ENCODE measurements around the gene CFAP45. TPM values are rescaled to one million over a fixed set of nuclear protein-coding genes. Genes with fewer than 3 reads are reported as not detected.

The CFAP45 gene
- polyA plus RNA-seq, 2 of the 4 experiments (the other 2 are of a cell fraction) = 0.67 to 0.89 TPM

GRCh38 chr1:159845751-159846629, 54.0 kb downstream of the CFAP45 start:
- TF ChIP-seq BHLHE40 (IDR thresholded peaks at IDR 0.05; ENCODE audit: low read depth, low read length) = no peak
- TF ChIP-seq ZFP36 (IDR thresholded peaks at IDR 0.05; ENCODE audit: borderline replicate concordance, partially characterized antibody) = no peak
- no peak for TF ChIP-seq RNF2 (IDR thresholded peaks at IDR 0.05; ENCODE audit: borderline replicate concordance, low read depth)
- TF ChIP-seq NR3C1 (IDR thresholded peaks at IDR 0.05) = no peak
- TF ChIP-seq CHD4 (IDR thresholded peaks at IDR 0.05; ENCODE audit: borderline replicate concordance) = no peak
- TF ChIP-seq JUN (IDR thresholded peaks at IDR 0.05) = no peak
- no peak for TF ChIP-seq FOXS1 (CRISPR knock-in tag; IDR thresholded peaks at IDR 0.05)
- TF ChIP-seq SREBF2 (IDR thresholded peaks at IDR 0.05) = no peak
- no peak for TF ChIP-seq TP53 (CRISPR knock-in tag; IDR thresholded peaks at IDR 0.05)
- no peak for TF ChIP-seq HOXA7 (CRISPR knock-in tag; IDR thresholded peaks at IDR 0.05)
- TF ChIP-seq NFE2L2 (conservative IDR thresholded peaks at IDR 0.05; ENCODE audit: low read length) = no peak
- TF ChIP-seq FOSB (CRISPR knock-in tag; IDR thresholded peaks at IDR 0.05) = no peak
- no peak for TF ChIP-seq CHD2 (IDR thresholded peaks at IDR 0.05; ENCODE audit: low read length, partially characterized antibody)
- TF ChIP-seq EP300 (IDR thresholded peaks at IDR 0.05) = no peak
- no peak for TF ChIP-seq RAD21 (conservative IDR thresholded peaks at IDR 0.05 in 1 of 2, IDR thresholded peaks at IDR 0.05 in 1 of 2)
- TF ChIP-seq ZSCAN20 (CRISPR knock-in tag; IDR thresholded peaks at IDR 0.05) = no peak
- TF ChIP-seq, protein P1, sequence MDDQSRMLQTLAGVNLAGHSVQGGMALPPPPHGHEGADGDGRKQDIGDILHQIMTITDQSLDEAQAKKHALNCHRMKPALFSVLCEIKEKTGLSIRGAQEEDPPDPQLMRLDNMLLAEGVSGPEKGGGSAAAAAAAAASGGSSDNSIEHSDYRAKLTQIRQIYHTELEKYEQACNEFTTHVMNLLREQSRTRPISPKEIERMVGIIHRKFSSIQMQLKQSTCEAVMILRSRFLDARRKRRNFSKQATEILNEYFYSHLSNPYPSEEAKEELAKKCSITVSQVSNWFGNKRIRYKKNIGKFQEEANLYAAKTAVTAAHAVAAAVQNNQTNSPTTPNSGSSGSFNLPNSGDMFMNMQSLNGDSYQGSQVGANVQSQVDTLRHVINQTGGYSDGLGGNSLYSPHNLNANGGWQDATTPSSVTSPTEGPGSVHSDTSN (IDR thresholded peaks at IDR 0.05) = no peak
- TF ChIP-seq PHF8 (IDR thresholded peaks at IDR 0.05; ENCODE audit: borderline replicate concordance, low read depth) = no peak
- TF ChIP-seq, protein P2, sequence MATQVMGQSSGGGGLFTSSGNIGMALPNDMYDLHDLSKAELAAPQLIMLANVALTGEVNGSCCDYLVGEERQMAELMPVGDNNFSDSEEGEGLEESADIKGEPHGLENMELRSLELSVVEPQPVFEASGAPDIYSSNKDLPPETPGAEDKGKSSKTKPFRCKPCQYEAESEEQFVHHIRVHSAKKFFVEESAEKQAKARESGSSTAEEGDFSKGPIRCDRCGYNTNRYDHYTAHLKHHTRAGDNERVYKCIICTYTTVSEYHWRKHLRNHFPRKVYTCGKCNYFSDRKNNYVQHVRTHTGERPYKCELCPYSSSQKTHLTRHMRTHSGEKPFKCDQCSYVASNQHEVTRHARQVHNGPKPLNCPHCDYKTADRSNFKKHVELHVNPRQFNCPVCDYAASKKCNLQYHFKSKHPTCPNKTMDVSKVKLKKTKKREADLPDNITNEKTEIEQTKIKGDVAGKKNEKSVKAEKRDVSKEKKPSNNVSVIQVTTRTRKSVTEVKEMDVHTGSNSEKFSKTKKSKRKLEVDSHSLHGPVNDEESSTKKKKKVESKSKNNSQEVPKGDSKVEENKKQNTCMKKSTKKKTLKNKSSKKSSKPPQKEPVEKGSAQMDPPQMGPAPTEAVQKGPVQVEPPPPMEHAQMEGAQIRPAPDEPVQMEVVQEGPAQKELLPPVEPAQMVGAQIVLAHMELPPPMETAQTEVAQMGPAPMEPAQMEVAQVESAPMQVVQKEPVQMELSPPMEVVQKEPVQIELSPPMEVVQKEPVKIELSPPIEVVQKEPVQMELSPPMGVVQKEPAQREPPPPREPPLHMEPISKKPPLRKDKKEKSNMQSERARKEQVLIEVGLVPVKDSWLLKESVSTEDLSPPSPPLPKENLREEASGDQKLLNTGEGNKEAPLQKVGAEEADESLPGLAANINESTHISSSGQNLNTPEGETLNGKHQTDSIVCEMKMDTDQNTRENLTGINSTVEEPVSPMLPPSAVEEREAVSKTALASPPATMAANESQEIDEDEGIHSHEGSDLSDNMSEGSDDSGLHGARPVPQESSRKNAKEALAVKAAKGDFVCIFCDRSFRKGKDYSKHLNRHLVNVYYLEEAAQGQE (IDR thresholded peaks at IDR 0.05) = no peak
- TF ChIP-seq HEYL (CRISPR knock-in tag; IDR thresholded peaks at IDR 0.05) = no peak
- Histone ChIP-seq H3K9me3 (no peaks in the 10 kb centered on the region), H3K4me2 (no peak overlapping the region), H3K4me1 (peaks cover 14% of the 10 kb centered on the region; the same call in 2 of the 3 replicates), H3K27ac (0 out of 6 replicates have a peak overlapping the region, but pooled peaks of 1 of the 2 experiments have one; percentile 8), H3K4me3 (no peak overlapping the region)
- 74% methylated on average over 12 of the region's 13 CpGs for WGBS (ENCODE audit: missing lambda C conversion rate)
- ChIA-PET CTCF (no interaction called here), POLR2A (no interaction called here)
- DNase-seq (ENCODE audit: low read depth in 1 of 2, low spot score in 1 of 2) = no peak
- peak in 1 of 2 experiments; percentile 31; a peak in 2 of 6 replicates for ATAC-seq
- FAIRE-seq = no peak

DNA sequence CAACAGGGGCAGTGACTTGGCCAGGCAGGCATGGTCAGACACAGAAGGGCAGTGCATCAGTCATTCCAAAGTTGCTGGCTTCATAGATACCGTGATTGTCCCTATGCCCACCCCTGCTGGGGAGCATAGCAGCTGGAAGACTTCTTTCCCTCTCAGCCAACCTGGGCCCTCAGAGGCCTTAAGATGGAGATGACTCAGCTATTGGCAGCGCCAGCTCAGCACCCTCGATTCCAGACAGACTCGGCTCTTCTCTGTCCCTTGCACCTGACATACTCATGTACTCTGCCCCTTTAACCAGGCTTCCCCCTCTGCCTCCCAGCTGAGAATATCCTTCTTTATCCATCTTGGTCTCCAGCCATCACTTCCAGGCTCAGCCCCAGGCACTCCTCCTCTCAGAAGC, 56.5 kb downstream of the CFAP45 start:
- DNase-seq (ENCODE audit: low read depth in 1 of 2, low spot score in 1 of 2) (no peak), ATAC-seq (no peak; a peak in 1 of 6 replicates), FAIRE-seq (no peak)
- Histone ChIP-seq H3K9me3 (no peaks in the 10 kb centered on the region), H3K4me3 (no peak overlapping the region), H3K27ac (no peak overlapping the region), H3K4me1 (peaks cover 5% of the 10 kb centered on the region; the same call in 2 of the 3 replicates), H3K4me2 (no peak overlapping the region)
- CTCF ChIA-PET = interaction anchor here (0.9 to 1.7 kb wide), 3 partner anchors 45 to 49 kb away, joined by 4 to 7 read pairs (median 7); no protein-coding TSS in a partner anchor
- TF ChIP-seq, protein P3, sequence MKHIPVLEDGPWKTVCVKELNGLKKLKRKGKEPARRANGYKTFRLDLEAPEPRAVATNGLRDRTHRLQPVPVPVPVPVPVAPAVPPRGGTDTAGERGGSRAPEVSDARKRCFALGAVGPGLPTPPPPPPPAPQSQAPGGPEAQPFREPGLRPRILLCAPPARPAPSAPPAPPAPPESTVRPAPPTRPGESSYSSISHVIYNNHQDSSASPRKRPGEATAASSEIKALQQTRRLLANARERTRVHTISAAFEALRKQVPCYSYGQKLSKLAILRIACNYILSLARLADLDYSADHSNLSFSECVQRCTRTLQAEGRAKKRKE (CRISPR knock-in tag; IDR thresholded peaks at IDR 0.05; ENCODE audit: low read depth) = no peak
- TF ChIP-seq HOXA7 (CRISPR knock-in tag; IDR thresholded peaks at IDR 0.05) = no peak
- TF ChIP-seq MAFK (IDR thresholded peaks at IDR 0.05; ENCODE audit: partially characterized antibody) = peak; percentile 2
- POLR2A ChIA-PET = interaction anchor here (1.3 kb wide), 1 partner anchor 10 kb away, joined by 3 read pairs; no protein-coding TSS in a partner anchor
- 55% methylated on average over 4 of the region's 4 CpGs for WGBS (ENCODE audit: missing lambda C conversion rate)
